GM12878 (cell line): ENCODE results near the gene HBA1. TPM values are rescaled to one million over a fixed set of nuclear protein-coding genes. Genes with fewer than 3 reads are reported as not detected.

Experiments used
- ATAC-seq: fragments of 200-7000 bp; cut with Tn5 transposase; 3 replicates; pipeline ENCODE4 v1.9.1; 2020; ENCODE audit warnings: mild to moderate bottlenecking, moderate library complexity
- BruUV-seq: library from RNA; stranded (reverse); fragments of 400-500 nt; replicated peaks from 2 replicates; lab custom pipeline; 2021; lab: Mats Ljungman, UMichigan
- CTCF ChIA-PET: fragments of 300-600 bp; sonication (Branson Sonifier 250); formaldehyde crosslinking; extraction: SDS; loops from one replicate; lab custom pipeline; 2021; ENCODE audit warnings: inconsistent platforms; lab: Yijun Ruan, JAX
- POLR2A ChIA-PET: fragments of 350-600 bp; formaldehyde crosslinking; extraction: SDS; loops from one replicate; lab custom pipeline; 2021; ENCODE audit warnings: inconsistent platforms; lab: Charles Lee
- RAD21 ChIA-PET: fragments of 300-600 bp; sonication (Branson Sonifier 250); formaldehyde crosslinking; loops from one replicate; lab custom pipeline; 2023; ENCODE audit warnings: antibody characterized with exemption; ENCODE audit not compliant: unreplicated experiment; lab: Charles Lee
- SMC1A ChIA-PET: fragments of 300-600 bp; sonication (Branson Sonifier 250); formaldehyde crosslinking; loops from one replicate; lab custom pipeline; 2023; ENCODE audit not compliant: unreplicated experiment, uncharacterized antibody; lab: Charles Lee
- DNase-seq: peaks from one replicate; pipeline ENCODE4 v3.0.0-alpha.2; 2011; ENCODE audit warnings: low read depth, low spot score
- FAIRE-seq: peaks from 3 replicates; lab custom pipeline; 2011; peaks lifted over from hg19 to GRCh38; lab: Jason Lieb, UNC
- H2AFZ ChIP-seq: 2 replicates; pipeline ENCODE4 v1.6.0; 2011; ENCODE audit warnings: low read depth, low read length, control low read depth; ENCODE audit not compliant: control insufficient read depth
- H3K27ac ChIP-seq: 2 replicates; pipeline ENCODE4 v1.5.1; 2011; ENCODE audit warnings: control low read depth; ENCODE audit not compliant: control insufficient read depth, insufficient read depth
- H3K27me3 ChIP-seq, 2 experiments: replicated peaks in 1 of 2; 2 replicates each; pipeline versions ENCODE4 v1.6.0 to v1.6.1; 2011; ENCODE audit warnings: low read length in 1 of 2; ENCODE audit not compliant: control insufficient read depth in 2 of 2, insufficient read depth in 2 of 2
- H3K36me3 ChIP-seq, 2 experiments: 2 replicates each; pipeline ENCODE4 v1.5.1; 2011; ENCODE audit warnings: low read length in 1 of 2; ENCODE audit not compliant: control insufficient read depth in 2 of 2, insufficient read depth in 2 of 2
- H3K4me1 ChIP-seq: 2 replicates; pipeline ENCODE4 v1.6.1; 2011; ENCODE audit warnings: mild to moderate bottlenecking, low read length, moderate library complexity, mixed read lengths; ENCODE audit not compliant: control insufficient read depth, insufficient read depth
- H3K4me2 ChIP-seq: 2 replicates; pipeline ENCODE4 v1.6.0; 2011; ENCODE audit warnings: control low read depth; ENCODE audit not compliant: control insufficient read depth, insufficient read depth
- H3K4me3 ChIP-seq: fragments of 200-600 bp; sonication (generic); 2 replicates; pipeline ENCODE4 v1.5.1; 2016
- H3K79me2 ChIP-seq: 2 replicates; pipeline ENCODE4 v1.6.0; 2011; ENCODE audit warnings: low read length; ENCODE audit not compliant: control insufficient read depth, insufficient read depth
- H3K9ac ChIP-seq: 2 replicates; pipeline ENCODE4 v1.8.0; 2011; ENCODE audit warnings: low read length, control low read depth, mixed read lengths; ENCODE audit not compliant: control insufficient read depth, insufficient read depth
- H3K9me3 ChIP-seq: replicated peaks from 3 replicates; pipeline ENCODE4 v1.5.1; 2011; ENCODE audit warnings: mild to moderate bottlenecking, low read length; ENCODE audit not compliant: control insufficient read depth, insufficient read depth
- H4K20me1 ChIP-seq: 2 replicates; pipeline ENCODE4 v1.6.0; 2011; ENCODE audit not compliant: control insufficient read depth, insufficient read depth
- BACH1 ChIP-seq: fragments of 450-650 bp; IDR thresholded peaks from 2 replicates; pipeline ENCODE4 v1.6.1; 2017; ENCODE audit warnings: mild to moderate bottlenecking, borderline replicate concordance
- BCL11A ChIP-seq: IDR thresholded peaks from 2 replicates; pipeline ENCODE4 v1.6.1; 2011; ENCODE audit warnings: low read depth, low read length
- BHLHE40 ChIP-seq, 2 experiments: fragments of 450-650 bp in 1 of 2; IDR thresholded peaks; 2 replicates each; pipeline ENCODE4 v1.6.1; 2011 to 2017; ENCODE audit warnings: low read depth in 2 of 2, borderline replicate concordance in 1 of 2, improper control_type of control experiment in 1 of 2, low read length in 1 of 2, mild to moderate bottlenecking in 1 of 2
- CBX3 ChIP-seq: fragments of 200-600 bp; sonication (generic); IDR thresholded peaks from 2 replicates; pipeline ENCODE4 v1.6.1; 2016; ENCODE audit warnings: low read depth, borderline replicate concordance
- CEBPB ChIP-seq, 2 experiments: fragments of 150-350 bp in 1 of 2; IDR thresholded peaks; 2 replicates each; pipeline ENCODE4 v1.6.1; 2012 to 2014; ENCODE audit warnings: low read depth in 2 of 2, low read length in 2 of 2, borderline replicate concordance in 1 of 2, inconsistent platforms in 1 of 2
- GATAD2B ChIP-seq: fragments of 450-650 bp; conservative IDR thresholded peaks from 2 replicates; pipeline ENCODE4 v1.6.1; 2017; ENCODE audit warnings: low read depth, mild to moderate bottlenecking, moderate library complexity
- JUNB ChIP-seq: IDR thresholded peaks from 2 replicates; pipeline ENCODE4 v1.6.1; 2016; ENCODE audit warnings: antibody characterized with exemption, mild to moderate bottlenecking
- MTA3 ChIP-seq: IDR thresholded peaks from 2 replicates; pipeline ENCODE4 v1.6.1; 2012; ENCODE audit warnings: low read length, inconsistent platforms, borderline replicate concordance
- MXI1 ChIP-seq: fragments of 150-350 bp; IDR thresholded peaks from 2 replicates; pipeline ENCODE4 v1.6.1; 2011; ENCODE audit warnings: low read depth, mild to moderate bottlenecking, inconsistent platforms, low read length, improper control_type of control experiment
- POLR2A ChIP-seq: IDR thresholded peaks from 2 replicates; pipeline ENCODE4 v1.6.1; 2011; ENCODE audit warnings: low read depth, mild to moderate bottlenecking, low read length
- POU2F2 ChIP-seq: IDR thresholded peaks from 3 replicates; pipeline ENCODE4 v1.6.1; 2011; ENCODE audit warnings: low read depth, mild to moderate bottlenecking, low read length, borderline replicate concordance
- RUNX3 ChIP-seq: IDR thresholded peaks from 2 replicates; pipeline ENCODE4 v1.6.1; 2012; ENCODE audit warnings: low read length, inconsistent platforms
- SIX5 ChIP-seq: IDR thresholded peaks from 2 replicates; pipeline ENCODE4 v1.6.1; 2011; ENCODE audit warnings: mild to moderate bottlenecking, low read depth, low read length, moderate library complexity; ENCODE audit not compliant: severe bottlenecking
- SPI1 ChIP-seq: IDR thresholded peaks from 2 replicates; pipeline ENCODE4 v1.6.1; 2011; ENCODE audit warnings: low read depth, mild to moderate bottlenecking, low read length, moderate library complexity, borderline replicate concordance; ENCODE audit not compliant: insufficient read depth
- YBX1 ChIP-seq: fragments of 450-650 bp; IDR thresholded peaks from 2 replicates; pipeline ENCODE4 v1.6.1; 2016; ENCODE audit warnings: antibody characterized with exemption
- ZNF24 ChIP-seq: fragments of 450-650 bp; IDR thresholded peaks from 2 replicates; pipeline ENCODE4 v1.6.1; 2017; ENCODE audit warnings: antibody characterized with exemption, mild to moderate bottlenecking
- ZSCAN29 ChIP-seq: fragments of 450-650 bp; IDR thresholded peaks from 2 replicates; pipeline ENCODE4 v1.6.1; 2017; ENCODE audit warnings: mild to moderate bottlenecking, moderate library complexity
- WGBS: methylation state at CpG from one replicate; pipeline ENCODE4 v1.1.6; 2016; ENCODE audit warnings: low lambda C conversion rate; ENCODE audit not compliant: insufficient replicate concordance, insufficient coverage; ENCODE audit errors: missing lambda C conversion rate; 5-methylcytosine and 5-hydroxymethylcytosine counted together
- in situ Hi-C: fragments of 300-500 bp; cut with MboI; formaldehyde crosslinking; loops from 9 replicates; pipeline ENCODE4 v1.14.3; 2018; ENCODE audit warnings: mixed read lengths
- intact Hi-C: fragments of 100-400 bp; cut with micrococcal nuclease; formaldehyde crosslinking; loops from one replicate; pipeline ENCODE4 v1.14.2; 2022; ENCODE audit not compliant: unreplicated experiment
- polyA plus RNA-seq, 11 experiments: library from polyadenylated mRNA; depleted of rRNA in 4 of 11; unstranded in 6 of 11; stranded (reverse) in 5 of 11; fragments of >200 nt; fragmentation: Nextera tagmentation in 4 of 11; fragmentation: Illumina TruSeq in 1 of 11; extraction: Ambion mirVana in 4 of 11; extraction: Trizol in 1 of 11; gene quantifications; 1 replicate in 1 of 11; 2 replicates in 10 of 11; pipeline versions ENCODE4 v1.2.1 to v1.2.3, GENCODE V29; 2011 to 2016; ENCODE audit warnings: inconsistent platforms in 2 of 11, missing spikeins in 2 of 11, low read depth in 1 of 11
- total RNA-seq, 4 experiments: library from RNA; depleted of rRNA in 3 of 4; stranded (reverse); fragments of >200 nt in 3 of 4; fragmentation: Illumina TruSeq in 1 of 4; extraction: Trizol in 1 of 4; gene quantifications; 2 replicates each; pipeline versions ENCODE4 v1.2.1 to v1.2.3, GENCODE V29; 2013 to 2021
- TF ChIP-seq, protein P1 (sequence below): fragments of 450-650 bp; IDR thresholded peaks from 2 replicates; pipeline ENCODE4 v1.6.1; 2017; ENCODE audit warnings: antibody characterized with exemption, mild to moderate bottlenecking, moderate library complexity
- TF ChIP-seq, protein P2 (sequence below): IDR thresholded peaks from 2 replicates; pipeline ENCODE4 v1.6.1; 2011; ENCODE audit warnings: borderline replicate concordance, low read depth, mild to moderate bottlenecking, moderate library complexity, low read length; ENCODE audit not compliant: insufficient read depth, poor library complexity, severe bottlenecking

HBA1 gene
- total and polyA plus RNA-seq, 10 of the 15 experiments (the other 5 are each of a cell fraction or from before 2014, with no cell fraction given): 0.28 to 3.5 (median 0.83) TPM; not detected in 5

DNA sequence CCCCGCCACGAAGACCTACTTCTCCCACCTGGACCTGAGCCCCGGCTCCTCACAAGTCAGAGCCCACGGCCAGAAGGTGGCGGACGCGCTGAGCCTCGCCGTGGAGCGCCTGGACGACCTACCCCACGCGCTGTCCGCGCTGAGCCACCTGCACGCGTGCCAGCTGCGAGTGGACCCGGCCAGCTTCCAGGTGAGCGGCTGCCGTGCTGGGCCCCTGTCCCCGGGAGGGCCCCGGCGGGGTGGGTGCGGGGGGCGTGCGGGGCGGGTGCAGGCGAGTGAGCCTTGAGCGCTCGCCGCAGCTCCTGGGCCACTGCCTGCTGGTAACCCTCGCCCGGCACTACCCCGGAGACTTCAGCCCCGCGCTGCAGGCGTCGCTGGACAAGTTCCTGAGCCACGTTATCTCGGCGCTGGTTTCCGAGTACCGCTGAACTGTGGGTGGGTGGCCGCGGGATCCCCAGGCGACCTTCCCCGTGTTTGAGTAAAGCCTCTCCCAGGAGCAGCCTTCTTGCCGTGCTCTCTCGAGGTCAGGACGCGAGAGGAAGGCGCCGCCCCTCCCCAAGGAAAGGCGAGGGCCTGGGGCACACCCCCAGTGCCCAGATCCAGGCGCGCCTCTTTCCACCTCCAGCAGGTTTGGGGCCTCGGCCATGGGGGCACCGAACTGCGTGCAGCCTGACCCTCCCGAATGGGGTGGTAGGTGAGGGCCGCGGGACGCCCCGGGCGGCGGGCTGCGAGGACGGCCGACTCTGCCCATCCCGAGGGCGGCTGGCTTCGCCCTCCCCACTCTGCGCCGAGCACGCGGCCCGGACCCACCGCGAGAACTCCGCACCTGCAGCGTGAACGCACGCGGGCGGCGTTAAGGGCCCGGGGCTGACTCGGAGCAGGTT lies 4.4 kb downstream of the HBA1 start:
- 16% methylated on average over 73 of the region's 89 CpGs for WGBS
- no TSS peak for BruUV-seq
- Histone ChIP-seq H3K36me3 (0 out of 4 replicates have a peak, but pooled peaks cover 0 to 4% of the 10 kb centered on the region in 2 experiments), H3K27ac (no peak overlapping the region), H3K9me3 (no peaks in the 10 kb centered on the region), H3K9ac (no peak overlapping the region), H3K27me3 (peaks cover 2 to 5% of the 10 kb centered on the region in 2 experiments; a peak in 3 of 4 replicates), H3K4me3 (no peak overlapping the region), H4K20me1 (no peaks in the 10 kb centered on the region), H3K4me1 (peaks cover 8% of the 10 kb centered on the region; the same call in 1 of the 2 replicates), H3K4me2 (peak overlapping the region; percentile 79), H2AFZ (peak overlapping the region; percentile 79), H3K79me2 (no peaks in the 10 kb centered on the region)
- ChIA-PET POLR2A (interaction anchor here (0.5 kb wide), 1 partner anchor 53 kb away, joined by 3 read pairs; no protein-coding TSS in a partner anchor), CTCF (interaction anchor here (0.7 to 3.8 kb wide), 8 partner anchors 13 to 190 kb away, joined by 3 to 20 read pairs (median 4); partner anchors contain the start of gene MRPL28), SMC1A (interaction anchor here (1.1 kb wide), 1 partner anchor 116 kb away, joined by 4 read pairs; no protein-coding TSS in a partner anchor), RAD21 (interaction anchor here (0.6 to 1.4 kb wide), 3 partner anchors 74 to 115 kb away, joined by 3 to 4 read pairs (median 3); no protein-coding TSS in a partner anchor)
- intact Hi-C loops: loop anchor here (1.0 to 2.0 kb wide), 3 partner anchors 64 to 116 kb away; no protein-coding TSS in a partner anchor
- peak; percentile 7 for DNase-seq
- ATAC-seq: peak; percentile 93
- in situ Hi-C loops: loop anchor here (5.0 kb wide), 1 partner anchor 74 kb away; no protein-coding TSS in a partner anchor
- no peak for FAIRE-seq
- TF ChIP-seq POLR2A (peak; percentile 75), ZSCAN29 (no peak), SPI1 (no peak), ZNF24 (no peak), MTA3 (0 out of 2 replicates have a peak, but pooled peaks have one; percentile 17), BACH1 (peak; percentile 63), CEBPB (IDR thresholded peaks at IDR 0.05; ENCODE audit: borderline replicate concordance in 1 of 2, low read depth in 2 of 2, low read length in 2 of 2) (no peak), GATAD2B (peak; percentile 70; the same call in 1 of the 2 replicates), YBX1 (no peak), SIX5 (no peak), POU2F2 (no peak), MXI1 (no peak), BCL11A (no peak), RUNX3 (no peak), BHLHE40 (IDR thresholded peaks at IDR 0.05; ENCODE audit: borderline replicate concordance in 1 of 2, low read depth in 2 of 2, low read length in 1 of 2) (peak; percentile 32 to 87; a peak in 3 of 4 replicates), CBX3 (no peak), JUNB (no peak)
- TF ChIP-seq, protein P1, sequence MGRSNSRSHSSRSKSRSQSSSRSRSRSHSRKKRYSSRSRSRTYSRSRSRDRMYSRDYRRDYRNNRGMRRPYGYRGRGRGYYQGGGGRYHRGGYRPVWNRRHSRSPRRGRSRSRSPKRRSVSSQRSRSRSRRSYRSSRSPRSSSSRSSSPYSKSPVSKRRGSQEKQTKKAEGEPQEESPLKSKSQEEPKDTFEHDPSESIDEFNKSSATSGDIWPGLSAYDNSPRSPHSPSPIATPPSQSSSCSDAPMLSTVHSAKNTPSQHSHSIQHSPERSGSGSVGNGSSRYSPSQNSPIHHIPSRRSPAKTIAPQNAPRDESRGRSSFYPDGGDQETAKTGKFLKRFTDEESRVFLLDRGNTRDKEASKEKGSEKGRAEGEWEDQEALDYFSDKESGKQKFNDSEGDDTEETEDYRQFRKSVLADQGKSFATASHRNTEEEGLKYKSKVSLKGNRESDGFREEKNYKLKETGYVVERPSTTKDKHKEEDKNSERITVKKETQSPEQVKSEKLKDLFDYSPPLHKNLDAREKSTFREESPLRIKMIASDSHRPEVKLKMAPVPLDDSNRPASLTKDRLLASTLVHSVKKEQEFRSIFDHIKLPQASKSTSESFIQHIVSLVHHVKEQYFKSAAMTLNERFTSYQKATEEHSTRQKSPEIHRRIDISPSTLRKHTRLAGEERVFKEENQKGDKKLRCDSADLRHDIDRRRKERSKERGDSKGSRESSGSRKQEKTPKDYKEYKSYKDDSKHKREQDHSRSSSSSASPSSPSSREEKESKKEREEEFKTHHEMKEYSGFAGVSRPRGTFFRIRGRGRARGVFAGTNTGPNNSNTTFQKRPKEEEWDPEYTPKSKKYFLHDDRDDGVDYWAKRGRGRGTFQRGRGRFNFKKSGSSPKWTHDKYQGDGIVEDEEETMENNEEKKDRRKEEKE: no peak
- TF ChIP-seq, protein P2, sequence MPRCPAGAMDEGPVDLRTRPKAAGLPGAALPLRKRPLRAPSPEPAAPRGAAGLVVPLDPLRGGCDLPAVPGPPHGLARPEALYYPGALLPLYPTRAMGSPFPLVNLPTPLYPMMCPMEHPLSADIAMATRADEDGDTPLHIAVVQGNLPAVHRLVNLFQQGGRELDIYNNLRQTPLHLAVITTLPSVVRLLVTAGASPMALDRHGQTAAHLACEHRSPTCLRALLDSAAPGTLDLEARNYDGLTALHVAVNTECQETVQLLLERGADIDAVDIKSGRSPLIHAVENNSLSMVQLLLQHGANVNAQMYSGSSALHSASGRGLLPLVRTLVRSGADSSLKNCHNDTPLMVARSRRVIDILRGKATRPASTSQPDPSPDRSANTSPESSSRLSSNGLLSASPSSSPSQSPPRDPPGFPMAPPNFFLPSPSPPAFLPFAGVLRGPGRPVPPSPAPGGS: peak; percentile 48
